ENCODE measurements around the gene ADH5.

Gene ADH5

GRCh38 chr4:99021386-99021785, 67.2 kb downstream of the ADH5 start:
- H3K27me3 ChIP-seq (ENCODE audit: insufficient read depth, poor library complexity, severe bottlenecking) = no peaks in the 10 kb centered on the region
- no peak overlapping the region for H3K27ac ChIP-seq (replicated peaks)
- H3K4me3 ChIP-seq (replicated peaks; ENCODE audit: insufficient read depth, low read length) = no peak overlapping the region
- TF ChIP-seq, protein P1, sequence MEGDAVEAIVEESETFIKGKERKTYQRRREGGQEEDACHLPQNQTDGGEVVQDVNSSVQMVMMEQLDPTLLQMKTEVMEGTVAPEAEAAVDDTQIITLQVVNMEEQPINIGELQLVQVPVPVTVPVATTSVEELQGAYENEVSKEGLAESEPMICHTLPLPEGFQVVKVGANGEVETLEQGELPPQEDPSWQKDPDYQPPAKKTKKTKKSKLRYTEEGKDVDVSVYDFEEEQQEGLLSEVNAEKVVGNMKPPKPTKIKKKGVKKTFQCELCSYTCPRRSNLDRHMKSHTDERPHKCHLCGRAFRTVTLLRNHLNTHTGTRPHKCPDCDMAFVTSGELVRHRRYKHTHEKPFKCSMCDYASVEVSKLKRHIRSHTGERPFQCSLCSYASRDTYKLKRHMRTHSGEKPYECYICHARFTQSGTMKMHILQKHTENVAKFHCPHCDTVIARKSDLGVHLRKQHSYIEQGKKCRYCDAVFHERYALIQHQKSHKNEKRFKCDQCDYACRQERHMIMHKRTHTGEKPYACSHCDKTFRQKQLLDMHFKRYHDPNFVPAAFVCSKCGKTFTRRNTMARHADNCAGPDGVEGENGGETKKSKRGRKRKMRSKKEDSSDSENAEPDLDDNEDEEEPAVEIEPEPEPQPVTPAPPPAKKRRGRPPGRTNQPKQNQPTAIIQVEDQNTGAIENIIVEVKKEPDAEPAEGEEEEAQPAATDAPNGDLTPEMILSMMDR (IDR thresholded peaks at IDR 0.05; ENCODE audit: insufficient read depth, low read length) = no peak
- TF ChIP-seq POLR2AphosphoS5 (IDR thresholded peaks at IDR 0.05; ENCODE audit: low read depth) (no peak), GABPA (IDR thresholded peaks at IDR 0.05; ENCODE audit: low read depth) (no peak), SPI1 (IDR thresholded peaks at IDR 0.05; ENCODE audit: borderline replicate concordance, low read depth) (no peak)
- TF ChIP-seq, protein P2, sequence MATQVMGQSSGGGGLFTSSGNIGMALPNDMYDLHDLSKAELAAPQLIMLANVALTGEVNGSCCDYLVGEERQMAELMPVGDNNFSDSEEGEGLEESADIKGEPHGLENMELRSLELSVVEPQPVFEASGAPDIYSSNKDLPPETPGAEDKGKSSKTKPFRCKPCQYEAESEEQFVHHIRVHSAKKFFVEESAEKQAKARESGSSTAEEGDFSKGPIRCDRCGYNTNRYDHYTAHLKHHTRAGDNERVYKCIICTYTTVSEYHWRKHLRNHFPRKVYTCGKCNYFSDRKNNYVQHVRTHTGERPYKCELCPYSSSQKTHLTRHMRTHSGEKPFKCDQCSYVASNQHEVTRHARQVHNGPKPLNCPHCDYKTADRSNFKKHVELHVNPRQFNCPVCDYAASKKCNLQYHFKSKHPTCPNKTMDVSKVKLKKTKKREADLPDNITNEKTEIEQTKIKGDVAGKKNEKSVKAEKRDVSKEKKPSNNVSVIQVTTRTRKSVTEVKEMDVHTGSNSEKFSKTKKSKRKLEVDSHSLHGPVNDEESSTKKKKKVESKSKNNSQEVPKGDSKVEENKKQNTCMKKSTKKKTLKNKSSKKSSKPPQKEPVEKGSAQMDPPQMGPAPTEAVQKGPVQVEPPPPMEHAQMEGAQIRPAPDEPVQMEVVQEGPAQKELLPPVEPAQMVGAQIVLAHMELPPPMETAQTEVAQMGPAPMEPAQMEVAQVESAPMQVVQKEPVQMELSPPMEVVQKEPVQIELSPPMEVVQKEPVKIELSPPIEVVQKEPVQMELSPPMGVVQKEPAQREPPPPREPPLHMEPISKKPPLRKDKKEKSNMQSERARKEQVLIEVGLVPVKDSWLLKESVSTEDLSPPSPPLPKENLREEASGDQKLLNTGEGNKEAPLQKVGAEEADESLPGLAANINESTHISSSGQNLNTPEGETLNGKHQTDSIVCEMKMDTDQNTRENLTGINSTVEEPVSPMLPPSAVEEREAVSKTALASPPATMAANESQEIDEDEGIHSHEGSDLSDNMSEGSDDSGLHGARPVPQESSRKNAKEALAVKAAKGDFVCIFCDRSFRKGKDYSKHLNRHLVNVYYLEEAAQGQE (IDR thresholded peaks at IDR 0.05; ENCODE audit: insufficient replicate concordance, low read depth) = no peak
- no peak for DNase-seq (ENCODE audit: low read depth in 1 of 2, low spot score in 1 of 2)
